GM19397 (cell line): ENCODE results near the gene KISS1R.
A peak's percentile ranks its signal among the peaks of the same experiment; 100 is the strongest.

Experiments
- ATAC-seq: cut with Tn5 transposase; IDR thresholded peaks from one replicate; pipeline ENCODE4 v1.9.1; 2021; ENCODE audit warnings: mild to moderate bottlenecking, moderate library complexity; ENCODE audit not compliant: unreplicated experiment

The KISS1R gene

GRCh38 chr19:919199-920050, 2.3 kb downstream of the KISS1R start:
- no peak for ATAC-seq

- ATAC-seq = no peak
Observed at GRCh38 chr19:920051-920864, 3.1 kb downstream of the KISS1R start.

- ATAC-seq = no peak
Observed at GRCh38 chr19:924553-925086, 7.5 kb downstream of the KISS1R start.

- peak; percentile 29 for ATAC-seq
Observed at GRCh38 chr19:925087-925525, 8.0 kb downstream of the KISS1R start.

- peak; percentile 55 for ATAC-seq
Observed at GRCh38 chr19:925526-926322, 8.6 kb downstream of the KISS1R start, which contains the start of gene ARID3A. ARID3A (plus strand) TSS chr19:926035; CDS start chr19:929529, 3,494 bp downstream.

- peak; percentile 2 for ATAC-seq
Observed at GRCh38 chr19:926323-926588, 9.1 kb downstream of the KISS1R start.

- ATAC-seq = peak; percentile 4
Observed at GRCh38 chr19:926589-927350, 9.6 kb downstream of the KISS1R start.

- no peak for ATAC-seq
Observed at GRCh38 chr19:927351-927779, 10.2 kb downstream of the KISS1R start.

- ATAC-seq = no peak
Observed at GRCh38 chr19:927780-928401, 10.8 kb downstream of the KISS1R start.

GRCh38 chr19:928471-929202, 11.5 kb downstream of the KISS1R start:
- no peak for ATAC-seq

GRCh38 chr19:929203-929890, 12.2 kb downstream of the KISS1R start:
- ATAC-seq = no peak

GRCh38 chr19:929891-930258, 12.7 kb downstream of the KISS1R start:
- ATAC-seq = no peak

GRCh38 chr19:931860-932647, 14.9 kb downstream of the KISS1R start:
- no peak for ATAC-seq

- no peak for ATAC-seq
Observed at GRCh38 chr19:932648-933552, 15.8 kb downstream of the KISS1R start.

- ATAC-seq = no peak
Observed at GRCh38 chr19:933553-933882, 16.4 kb downstream of the KISS1R start.

GRCh38 chr19:934197-934840, 17.2 kb downstream of the KISS1R start:
- ATAC-seq = no peak
